PC-3 (cell line): ENCODE measurements around the gene SPOP.

ENCODE experiments used
- CTCF ChIP-seq: fragments of 300-600 bp; sonication (generic); conservative IDR thresholded peaks from 2 replicates; pipeline ENCODE4 v1.5.1; 2017; ENCODE audit warnings: antibody characterized with exemption, low read depth, mild to moderate bottlenecking, low read length
- EZH2 ChIP-seq: fragments of 300-600 bp; sonication (generic); IDR thresholded peaks from one replicate; pipeline ENCODE4 v1.6.1; 2017; ENCODE audit warnings: antibody characterized with exemption, mild to moderate bottlenecking, low read length; ENCODE audit not compliant: unreplicated experiment
- EZH2phosphoT487 ChIP-seq: fragments of 300-600 bp; sonication (generic); IDR thresholded peaks from 2 replicates; pipeline ENCODE4 v1.6.1; 2018; ENCODE audit warnings: mild to moderate bottlenecking, antibody characterized with exemption, low read length, borderline replicate concordance

DNA sequence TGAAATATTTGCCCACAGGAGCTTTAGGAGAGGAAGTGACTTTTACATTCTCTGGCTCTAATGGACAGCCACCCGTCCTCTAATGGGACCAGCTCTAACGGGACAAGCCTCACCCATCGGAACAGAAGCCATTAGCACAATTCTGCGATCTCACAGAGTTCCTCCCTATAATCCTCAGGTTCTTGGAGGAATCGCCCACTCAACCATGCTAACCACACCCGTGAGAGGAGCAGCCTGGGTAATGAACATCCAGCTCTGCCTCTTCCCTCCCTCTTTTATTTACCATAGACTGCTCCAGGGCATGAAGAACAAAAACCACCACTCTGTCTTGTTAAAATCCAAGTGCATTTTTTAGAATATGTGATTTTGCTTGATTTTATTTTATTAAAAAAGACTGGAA, 23.1 kb upstream of the SPOP start:
- TF ChIP-seq EZH2 (no peak), CTCF (no peak), EZH2phosphoT487 (no peak)
